Gastroesophageal sphincter (tissue), 4 donors: ENCODE data around the gene BDH2. TPM values are rescaled to one million over a fixed set of nuclear protein-coding genes. Genes with fewer than 3 reads are reported as not detected.

Experiments used
- ATAC-seq: fragments of 150-250 bp; one replicate; pipeline ENCODE4 v1.9.1; 2016; ENCODE audit warnings: mild to moderate bottlenecking, moderate library complexity
- H3K27ac ChIP-seq, 4 donors: fragments of 200-600 bp; sonication (generic) in 3 of 4; 1 replicate in 3 of 4; 2 replicates in 1 of 4; pipeline ENCODE4 v1.5.1; 2016 to 2019
- H3K27me3 ChIP-seq: fragments of 200-600 bp; sonication (generic); one replicate; pipeline ENCODE4 v1.5.1; 2019
- H3K36me3 ChIP-seq, 2 donors: fragments of 200-600 bp; sonication (generic); one replicate each; pipeline ENCODE4 v1.5.1; 2019; ENCODE audit warnings: control low read depth in 1 of 2
- H3K4me1 ChIP-seq, 3 donors: fragments of 200-600 bp; sonication (generic); 1 replicate in 2 of 3; 2 replicates in 1 of 3; pipeline ENCODE4 v1.5.1; 2016 to 2019; ENCODE audit warnings: control low read depth in 2 of 3
- H3K4me3 ChIP-seq, 2 donors: fragments of 200-600 bp; sonication (generic); one replicate each; pipeline ENCODE4 v1.5.1; 2019; ENCODE audit warnings: mild to moderate bottlenecking in 1 of 2, moderate library complexity in 1 of 2
- H3K9me3 ChIP-seq, 3 donors: fragments of 200-600 bp; sonication (generic); one replicate each; pipeline ENCODE4 v1.5.1; 2017 to 2019; ENCODE audit warnings: control low read depth in 2 of 3
- EP300 ChIP-seq: sonication (generic); formaldehyde crosslinking; IDR thresholded peaks from one replicate; pipeline ENCODE4 v1.6.1; 2017; ENCODE audit warnings: antibody characterized with exemption, mild to moderate bottlenecking
- POLR2A ChIP-seq, 2 donors: fragments of 450-650 bp; IDR thresholded peaks; one replicate each; pipeline ENCODE4 v1.6.1; 2017; ENCODE audit warnings: antibody characterized with exemption in 2 of 2, mild to moderate bottlenecking in 2 of 2, moderate library complexity in 1 of 2
- POLR2AphosphoS5 ChIP-seq: sonication (generic); formaldehyde crosslinking; IDR thresholded peaks from one replicate; pipeline ENCODE4 v1.6.1; 2017; ENCODE audit warnings: antibody characterized with exemption
- WGBS, 2 donors: methylation state at CpG; one replicate each; pipeline ENCODE4 v1.1.5; 2018; ENCODE audit warnings: low coverage in 1 of 2; 5-methylcytosine and 5-hydroxymethylcytosine counted together
- total RNA-seq, 4 donors: library from RNA; depleted of rRNA; stranded (reverse); fragments of >200 nt; gene quantifications; one replicate each; pipeline ENCODE4 v1.1.0, GENCODE V29; 2016
- TF ChIP-seq, protein P1 (sequence below), 4 experiments: fragments of 200-600 bp in 2 of 4; fragments of 450-650 bp in 2 of 4; sonication (generic) in 1 of 4; IDR thresholded peaks; one replicate each; pipeline ENCODE4 v1.5.1; 2017 to 2019; ENCODE audit warnings: antibody characterized with exemption in 4 of 4, mild to moderate bottlenecking in 2 of 4, moderate library complexity in 2 of 4

The BDH2 gene
- total RNA-seq, 4 donors from 2014 or later, result 26.9 to 109 (median 55.2) TPM

DNA sequence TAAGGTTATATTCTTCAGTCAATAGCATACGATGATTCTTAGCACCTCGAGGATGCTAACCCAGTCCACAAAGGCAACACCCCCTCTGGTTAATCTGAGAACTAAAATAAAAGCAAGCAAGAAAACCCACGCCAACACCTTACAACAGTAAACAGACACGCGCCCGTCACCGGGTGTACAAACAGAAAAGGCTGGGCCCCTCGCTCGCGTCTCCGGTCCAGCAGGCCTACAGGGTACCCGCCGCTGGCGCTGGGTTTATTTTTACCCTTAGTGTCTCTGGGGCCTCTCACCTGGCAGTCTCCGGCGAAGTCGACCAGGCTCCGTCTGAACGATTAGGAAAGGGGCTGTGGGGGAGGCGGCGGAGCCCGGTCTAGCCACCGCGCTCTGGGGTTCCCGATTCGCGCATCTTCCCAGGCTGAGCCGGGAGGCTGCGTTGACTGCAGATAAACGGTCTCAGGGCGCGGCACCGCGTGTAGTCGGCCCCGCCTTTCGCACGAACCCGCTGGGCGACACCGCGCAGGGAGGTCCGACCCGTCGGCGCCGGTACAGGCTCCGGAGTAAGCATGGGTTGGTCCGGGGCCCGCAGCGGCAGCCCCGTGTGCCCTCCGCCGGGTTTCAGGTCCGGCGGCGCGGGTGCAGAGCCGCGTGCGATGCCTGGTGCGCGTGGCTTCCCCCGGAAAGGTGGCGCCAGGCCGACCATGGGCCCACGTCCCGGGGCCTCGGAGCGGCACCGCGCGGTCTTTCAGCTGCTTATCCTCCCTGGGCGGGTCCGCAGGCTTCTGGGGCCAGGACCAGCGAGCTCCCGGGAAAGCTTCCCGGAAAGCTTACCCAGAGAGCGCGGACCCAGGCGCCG lies 23.5 kb downstream of the BDH2 start:
- TF ChIP-seq POLR2AphosphoS5 (peak; percentile 69), POLR2A (IDR thresholded peaks at IDR 0.05) (peak; percentile 33 to 41), EP300 (no peak)
- TF ChIP-seq, protein P1, sequence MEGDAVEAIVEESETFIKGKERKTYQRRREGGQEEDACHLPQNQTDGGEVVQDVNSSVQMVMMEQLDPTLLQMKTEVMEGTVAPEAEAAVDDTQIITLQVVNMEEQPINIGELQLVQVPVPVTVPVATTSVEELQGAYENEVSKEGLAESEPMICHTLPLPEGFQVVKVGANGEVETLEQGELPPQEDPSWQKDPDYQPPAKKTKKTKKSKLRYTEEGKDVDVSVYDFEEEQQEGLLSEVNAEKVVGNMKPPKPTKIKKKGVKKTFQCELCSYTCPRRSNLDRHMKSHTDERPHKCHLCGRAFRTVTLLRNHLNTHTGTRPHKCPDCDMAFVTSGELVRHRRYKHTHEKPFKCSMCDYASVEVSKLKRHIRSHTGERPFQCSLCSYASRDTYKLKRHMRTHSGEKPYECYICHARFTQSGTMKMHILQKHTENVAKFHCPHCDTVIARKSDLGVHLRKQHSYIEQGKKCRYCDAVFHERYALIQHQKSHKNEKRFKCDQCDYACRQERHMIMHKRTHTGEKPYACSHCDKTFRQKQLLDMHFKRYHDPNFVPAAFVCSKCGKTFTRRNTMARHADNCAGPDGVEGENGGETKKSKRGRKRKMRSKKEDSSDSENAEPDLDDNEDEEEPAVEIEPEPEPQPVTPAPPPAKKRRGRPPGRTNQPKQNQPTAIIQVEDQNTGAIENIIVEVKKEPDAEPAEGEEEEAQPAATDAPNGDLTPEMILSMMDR (IDR thresholded peaks at IDR 0.05), result peak in 1 of 4 experiments; percentile 10
- Histone ChIP-seq H3K27ac (peak overlapping the region; percentile 66 to 90 (median 87)), H3K4me1 (peaks cover 3 to 35% (median 5%) of the 10 kb centered on the region in 3 donors), H3K9me3 (no peaks in the 10 kb centered on the region), H3K36me3 (peaks cover 0 to 18% of the 10 kb centered on the region in 2 donors), H3K4me3 (peak overlapping the region; percentile 53 to 61), H3K27me3 (no peaks in the 10 kb centered on the region)
- ATAC-seq, result peak; percentile 89
- WGBS, 2 donors, result 0 to 1% methylated on average over 5 to 10 of the region's 82 CpGs

DNA sequence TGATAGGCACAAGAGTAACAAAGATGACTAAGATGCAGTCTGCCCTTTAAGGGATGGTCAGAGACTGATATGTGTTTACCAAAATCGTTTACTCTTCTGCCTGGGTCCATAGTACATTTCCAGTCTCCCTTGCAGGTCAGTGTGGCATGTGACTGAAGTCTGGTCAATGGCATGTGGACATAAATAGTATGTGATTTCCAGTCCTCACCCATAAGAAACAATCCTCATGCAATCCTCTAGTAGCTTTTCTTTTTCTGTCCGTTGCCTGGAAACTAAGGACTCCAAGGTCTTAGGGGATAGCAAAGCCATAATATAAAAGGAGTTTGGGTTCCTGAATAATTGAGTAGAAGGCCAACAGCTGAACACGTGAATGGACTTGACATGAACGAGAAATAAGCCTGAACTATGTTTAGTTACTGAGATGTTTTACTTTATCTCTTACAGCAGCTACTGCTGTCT lies 24.2 kb downstream of the BDH2 start:
- Histone ChIP-seq H3K4me3 (peak overlapping the region; percentile 53 to 61), H3K36me3 (peaks cover 0 to 12% of the 10 kb centered on the region in 2 donors), H3K9me3 (no peaks in the 10 kb centered on the region), H3K27me3 (no peaks in the 10 kb centered on the region), H3K4me1 (peaks cover 3 to 35% (median 5%) of the 10 kb centered on the region in 3 donors), H3K27ac (peak overlapping the region in 3 of 4 donors; percentile 86 to 90 (median 88))
- no peak for ATAC-seq
- 5 to 21% methylated on average over 4 of the region's 4 CpGs for WGBS, 2 donors
- TF ChIP-seq, protein P1 (IDR thresholded peaks at IDR 0.05), result no peak
- TF ChIP-seq POLR2AphosphoS5 (no peak), POLR2A (IDR thresholded peaks at IDR 0.05) (no peak)

DNA sequence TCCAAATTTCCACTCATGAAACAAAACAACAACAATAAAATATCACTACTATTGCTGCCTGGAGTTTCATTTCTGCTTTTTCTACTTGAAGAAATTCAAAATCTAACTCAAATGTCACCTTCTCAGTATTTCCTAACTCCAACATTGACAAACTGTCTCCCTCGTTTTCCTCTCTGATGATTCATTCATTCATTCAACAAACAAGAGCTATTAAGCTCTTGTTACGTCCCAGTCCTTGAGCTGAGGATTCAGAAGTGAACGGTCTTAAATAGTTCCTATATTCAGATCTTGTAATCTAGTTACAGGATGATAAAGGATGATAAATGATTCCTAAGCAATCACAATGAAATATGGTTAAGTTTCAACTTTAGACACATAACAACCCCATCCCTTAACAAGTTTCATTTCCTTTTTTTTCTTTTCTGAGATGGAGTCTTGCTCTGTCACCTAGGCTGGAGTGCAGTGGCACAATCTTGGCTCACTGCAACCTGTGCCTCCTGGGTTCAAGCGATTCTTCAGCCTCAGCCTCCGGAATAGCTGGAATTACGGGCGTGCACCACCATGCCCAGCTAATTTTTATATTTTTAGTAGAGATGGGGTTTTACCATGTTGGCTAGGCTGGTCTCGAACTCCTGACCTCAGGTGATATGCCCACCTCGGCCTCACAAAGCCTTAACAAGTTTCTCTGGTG lies 24.7 kb downstream of the BDH2 start:
- TF ChIP-seq POLR2AphosphoS5, result no peak
- TF ChIP-seq, protein P1 (IDR thresholded peaks at IDR 0.05), result no peak
- no peak for TF ChIP-seq POLR2A (IDR thresholded peaks at IDR 0.05)
- TF ChIP-seq EP300, result no peak
- ATAC-seq, result no peak
- WGBS, 2 donors, result 76 to 89% methylated on average over 3 to 9 of the region's 9 CpGs
- Histone ChIP-seq H3K27me3 (no peaks in the 10 kb centered on the region), H3K4me1 (peaks cover 3 to 35% (median 5%) of the 10 kb centered on the region in 3 donors), H3K36me3 (peaks cover 0 to 8% of the 10 kb centered on the region in 2 donors), H3K4me3 (peak overlapping the region in 1 of 2 donors; percentile 61), H3K9me3 (no peaks in the 10 kb centered on the region), H3K27ac (peak overlapping the region in 2 of 4 donors; percentile 86 to 88)

DNA sequence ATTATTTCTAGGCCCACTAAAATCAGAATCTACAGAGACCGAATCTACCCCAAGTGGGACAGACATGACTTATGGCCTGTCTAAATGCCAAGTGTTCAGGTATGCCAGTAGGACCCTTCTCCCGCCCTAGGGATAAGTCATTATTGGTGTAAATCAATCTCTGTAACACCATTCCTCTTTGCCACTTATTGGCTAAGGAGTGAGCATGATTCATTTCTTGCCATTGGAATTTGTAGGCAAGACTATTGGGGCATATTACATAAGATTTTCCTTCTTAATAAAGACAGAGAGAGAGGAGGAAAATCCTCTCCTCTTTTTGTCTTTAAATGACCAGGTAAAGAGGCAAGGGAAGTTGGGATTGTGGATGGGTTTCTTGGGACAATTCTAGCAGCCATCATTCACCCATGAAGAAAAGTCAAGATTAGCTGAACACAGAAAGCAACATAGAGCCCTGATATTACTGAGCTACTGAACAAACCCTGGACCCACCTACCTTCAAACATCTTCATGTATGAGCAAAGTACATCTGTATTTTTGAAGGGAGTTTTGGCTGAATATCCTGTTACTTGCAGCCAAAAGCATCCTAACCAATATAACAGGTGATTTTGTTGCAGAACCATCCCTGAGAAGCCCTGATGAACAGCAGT lies 25.7 kb downstream of the BDH2 start:
- H3K9me3 ChIP-seq, result no peaks in the 10 kb centered on the region
- no peak for TF ChIP-seq POLR2A (IDR thresholded peaks at IDR 0.05)
- TF ChIP-seq POLR2AphosphoS5, result no peak
- no peak for TF ChIP-seq EP300
- TF ChIP-seq, protein P1 (IDR thresholded peaks at IDR 0.05), result no peak
- H3K27ac ChIP-seq, result no peak overlapping the region
- H3K36me3 ChIP-seq, result peaks cover 0 to under 1% of the 10 kb centered on the region in 2 donors
- no peak overlapping the region for H3K4me3 ChIP-seq
- 95 to 97% methylated on average over 2 of the region's 2 CpGs for WGBS, 2 donors
- peaks cover 3 to 35% (median 5%) of the 10 kb centered on the region in 3 donors for H3K4me1 ChIP-seq
- H3K27me3 ChIP-seq, result no peaks in the 10 kb centered on the region
- ATAC-seq, result no peak
